ENCODE data around the gene PPP1R3G. TPM values are rescaled to one million over a fixed set of nuclear protein-coding genes. Genes with fewer than 3 reads are reported as not detected.

Gene PPP1R3G
- total RNA-seq, 1 donor from 2014 or later: 13.1 TPM

- ATAC-seq (no peak), DNase-seq (ENCODE audit: missing footprints) (no peak)
- intact Hi-C loops (cut with DNase I): no loop called here
Measured at GRCh38 chr6:5089481-5090438, 4.6 kb downstream of the PPP1R3G start.

GRCh38 chr6:5090603-5091002, 5.5 kb downstream of the PPP1R3G start:
- intact Hi-C loops (cut with DNase I): no loop called here
- ATAC-seq (no peak), DNase-seq (ENCODE audit: missing footprints) (no peak)

- no peak for DNase-seq (ENCODE audit: missing footprints)
Measured at GRCh38 chr6:5091210-5092069, 6.3 kb downstream of the PPP1R3G start.

GRCh38 chr6:5093231-5094015, 8.3 kb downstream of the PPP1R3G start:
- ATAC-seq (peak; percentile 58), DNase-seq (ENCODE audit: missing footprints) (no peak)
- intact Hi-C loops (cut with DNase I): no loop called here

More at GRCh38 chr6:5091210-5092069, 6.3 kb downstream of the PPP1R3G start:
- no peak for ATAC-seq
- intact Hi-C loops (cut with DNase I): no loop called here

GRCh38 chr6:5094327-5094726, 9.2 kb downstream of the PPP1R3G start:
- no peak for ATAC-seq
- no peak for DNase-seq (ENCODE audit: missing footprints)
- intact Hi-C loops (cut with DNase I): no loop called here

GRCh38 chr6:5095236-5095635, 10.1 kb downstream of the PPP1R3G start:
- DNase-seq (ENCODE audit: missing footprints) (no peak), ATAC-seq (no peak)
- intact Hi-C loops (cut with DNase I): no loop called here

GRCh38 chr6:5096482-5096881, 11.3 kb downstream of the PPP1R3G start:
- ATAC-seq: peak; percentile 89
- intact Hi-C loops (cut with DNase I): no loop called here
- DNase-seq (ENCODE audit: missing footprints): no peak

- intact Hi-C loops (cut with DNase I): no loop called here
- DNase-seq (ENCODE audit: missing footprints) (no peak), ATAC-seq (no peak)
Measured at GRCh38 chr6:5098501-5099270, 13.5 kb downstream of the PPP1R3G start.

GRCh38 chr6:5099537-5099936, 14.4 kb downstream of the PPP1R3G start:
- intact Hi-C loops (cut with DNase I): no loop called here
- ATAC-seq (no peak), DNase-seq (ENCODE audit: missing footprints) (no peak)

GRCh38 chr6:5100806-5101205, 15.7 kb downstream of the PPP1R3G start:
- intact Hi-C loops (cut with DNase I): no loop called here
- no peak for ATAC-seq

GRCh38 chr6:5102267-5102970, 17.3 kb downstream of the PPP1R3G start:
- DNase-seq (ENCODE audit: missing footprints): no peak
- intact Hi-C loops (cut with DNase I): no loop called here
- ATAC-seq: no peak

More at GRCh38 chr6:5100806-5101205, 15.7 kb downstream of the PPP1R3G start:
- DNase-seq (ENCODE audit: missing footprints): no peak

GRCh38 chr6:5103250-5103649, 18.1 kb downstream of the PPP1R3G start:
- no peak for ATAC-seq
- intact Hi-C loops (cut with DNase I): no loop called here
- DNase-seq (ENCODE audit: missing footprints): no peak

- intact Hi-C loops (cut with DNase I): no loop called here
- DNase-seq (ENCODE audit: missing footprints): no peak
- no peak for ATAC-seq
Measured at GRCh38 chr6:5104667-5105066, 19.5 kb downstream of the PPP1R3G start.

GRCh38 chr6:5105146-5105545, 20.0 kb downstream of the PPP1R3G start:
- ATAC-seq (no peak), DNase-seq (ENCODE audit: missing footprints) (no peak)
- intact Hi-C loops (cut with DNase I): no loop called here

- no peak for DNase-seq (ENCODE audit: missing footprints)
- peak; percentile 71 for ATAC-seq
- intact Hi-C loops (cut with DNase I): no loop called here
Measured at GRCh38 chr6:5107341-5107740, 22.2 kb downstream of the PPP1R3G start.

- intact Hi-C loops (cut with DNase I): loop anchor here (1.0 kb wide), 1 partner anchor 24 kb away; no protein-coding TSS in a partner anchor
- ATAC-seq: peak; percentile 90
- DNase-seq (ENCODE audit: missing footprints): no peak
Measured at GRCh38 chr6:5108068-5108467, 22.9 kb downstream of the PPP1R3G start.

- intact Hi-C loops (cut with DNase I): loop anchor here (1.0 kb wide), 1 partner anchor 24 kb away; no protein-coding TSS in a partner anchor
- ATAC-seq: no peak
Measured at GRCh38 chr6:5108536-5109150, 23.5 kb downstream of the PPP1R3G start.

More at GRCh38 chr6:5108536-5109150, 23.5 kb downstream of the PPP1R3G start:
- DNase-seq (ENCODE audit: missing footprints): no peak
